ENCODE results near the gene RIPOR2. TPM values are rescaled to one million over a fixed set of nuclear protein-coding genes. Genes with fewer than 3 reads are reported as not detected.

RIPOR2 gene
- total and polyA plus RNA-seq, 10 of the 15 experiments (the other 5 are each of a cell fraction or from before 2014, with no cell fraction given), result 22.2 to 48.2 (median 34.7) TPM

GRCh38 chr6:24779416-24780016 is 156.2 kb downstream of the RIPOR2 start (continued):
- TF ChIP-seq BCL3 (IDR thresholded peaks at IDR 0.05; ENCODE audit: borderline replicate concordance, insufficient read depth, low read depth, low read length, poor library complexity, severe bottlenecking), result peak; percentile 95
- TF ChIP-seq JUNB (IDR thresholded peaks at IDR 0.05), result no peak
- TF ChIP-seq USF2 (IDR thresholded peaks at IDR 0.05; ENCODE audit: borderline replicate concordance, low read depth, low read length), result no peak; the same call in 1 of the 2 replicates
- TF ChIP-seq ZBED1 (IDR thresholded peaks at IDR 0.05; ENCODE audit: borderline replicate concordance), result no peak
- TF ChIP-seq TBL1XR1 (IDR thresholded peaks at IDR 0.05; ENCODE audit: low read depth, low read length), result no peak
- TF ChIP-seq NBN (IDR thresholded peaks at IDR 0.05), result 0 out of 2 replicates have a peak, but pooled peaks have one; percentile 52
- 0 out of 2 replicates have a peak, but pooled peaks have one; percentile 6 for TF ChIP-seq RAD51 (IDR thresholded peaks at IDR 0.05)
- no peak for TF ChIP-seq ETV6 (conservative IDR thresholded peaks at IDR 0.05 in 1 of 2, IDR thresholded peaks at IDR 0.05 in 1 of 2; ENCODE audit: borderline replicate concordance in 1 of 2, low read depth in 1 of 2)
- no peak for TF ChIP-seq LARP7 (IDR thresholded peaks at IDR 0.05)
- TF ChIP-seq NFXL1 (IDR thresholded peaks at IDR 0.05; ENCODE audit: borderline replicate concordance), result no peak
- TF ChIP-seq GATAD2B (conservative IDR thresholded peaks at IDR 0.05; ENCODE audit: low read depth), result peak; percentile 93
- peak; percentile 53; the same call in 1 of the 2 replicates for TF ChIP-seq MXI1 (IDR thresholded peaks at IDR 0.05; ENCODE audit: low read depth, low read length)
